Stimulated activated CD4-positive, alpha-beta T cell treated with anti-CD3 and anti-CD28 coated beads, Interleukin-2, amount 100 ng/mL, for 48 hours (primary cell): Measurements from ENCODE around the gene PLCB1.

Source experiments
- DNase-seq, 2 donors: peaks; one replicate each; pipeline ENCODE4 v3.0.0-alpha.2; 2020

The PLCB1 gene

DNA sequence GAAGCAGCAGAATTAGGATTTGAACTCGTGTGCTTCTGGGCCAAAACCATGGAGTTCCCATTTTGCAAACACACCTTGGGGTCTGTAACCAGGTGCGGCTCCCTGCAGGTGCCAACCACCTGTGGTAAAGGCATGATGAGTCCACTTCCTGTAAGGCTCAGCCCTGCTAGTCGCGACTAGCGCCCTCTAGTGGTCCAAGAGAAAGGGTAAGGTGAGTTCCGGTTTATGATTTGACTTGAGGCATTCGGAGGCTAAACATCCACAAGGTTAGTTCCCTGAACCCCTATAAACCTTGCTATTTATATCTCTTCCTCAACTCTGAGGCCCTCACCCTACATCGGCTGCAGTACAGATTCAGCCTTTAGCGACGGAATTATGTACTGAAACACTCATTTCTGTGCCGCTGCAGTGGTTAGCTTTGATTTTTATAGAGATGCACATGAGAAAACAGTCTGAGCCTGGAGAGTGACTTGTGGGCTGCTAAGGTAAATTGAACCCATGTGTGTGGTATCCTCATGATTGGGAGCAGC, 173.4 kb downstream of the PLCB1 start:
- DNase-seq, result peak; percentile 62 to 64

DNA sequence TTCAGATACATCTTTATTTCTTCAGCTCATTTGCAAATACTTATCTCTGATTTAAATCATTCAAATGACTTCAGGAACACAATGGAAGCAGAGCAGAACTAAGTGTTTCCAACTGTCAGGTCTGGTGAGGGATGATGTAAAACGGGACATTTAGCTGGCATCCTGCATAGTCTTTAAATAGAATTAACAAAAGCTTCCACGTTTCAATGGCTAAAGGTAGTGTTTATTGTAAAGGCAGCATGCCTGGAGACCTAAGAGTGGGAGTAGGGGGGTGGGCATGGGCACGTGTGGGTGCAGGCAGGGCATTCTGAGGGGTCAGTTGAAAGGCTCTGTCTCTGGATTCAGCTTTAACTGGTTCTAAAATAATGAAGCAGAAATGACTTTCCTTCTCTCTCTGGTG, 174.9 kb downstream of the PLCB1 start:
- DNase-seq, result no peak

DNA sequence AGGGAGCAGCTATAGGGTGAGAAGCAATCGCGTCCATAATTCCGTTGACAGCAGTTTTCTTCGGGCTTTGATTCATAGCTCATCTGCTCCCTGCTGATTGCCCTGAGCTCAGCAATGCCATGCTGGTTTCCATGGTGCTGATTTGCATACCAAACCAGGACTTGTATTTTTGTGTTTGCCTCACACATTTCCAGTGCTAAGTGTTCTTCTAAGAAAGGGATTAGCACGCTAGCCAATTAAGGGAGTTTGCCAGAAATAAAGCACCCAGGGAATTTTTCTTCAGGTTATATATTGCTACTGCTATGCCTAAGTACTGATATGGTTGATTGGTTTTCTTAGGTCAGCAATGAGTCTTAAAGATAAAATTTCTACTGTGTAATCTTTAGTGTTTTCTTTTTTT, 177.6 kb downstream of the PLCB1 start:
- no peak for DNase-seq

DNA sequence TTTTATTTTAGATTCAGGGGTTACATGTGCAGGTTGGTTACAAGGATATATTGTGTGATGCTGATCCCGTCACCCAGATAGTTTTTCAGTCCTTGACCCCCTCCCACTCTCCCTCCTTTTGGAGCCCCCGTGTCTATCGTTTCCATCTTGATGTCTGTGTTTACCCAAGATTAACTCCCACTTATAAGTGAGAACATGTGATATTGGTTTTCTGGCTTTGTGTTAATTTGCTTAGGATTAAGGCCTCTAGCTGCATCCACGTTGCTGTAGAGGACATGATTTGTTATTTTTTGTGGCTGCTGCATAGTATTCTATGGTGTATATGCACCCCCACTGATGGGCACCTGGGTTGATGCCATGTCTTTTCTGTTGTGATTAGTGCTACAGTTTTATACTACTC, 178.6 kb downstream of the PLCB1 start:
- DNase-seq, result no peak

DNA sequence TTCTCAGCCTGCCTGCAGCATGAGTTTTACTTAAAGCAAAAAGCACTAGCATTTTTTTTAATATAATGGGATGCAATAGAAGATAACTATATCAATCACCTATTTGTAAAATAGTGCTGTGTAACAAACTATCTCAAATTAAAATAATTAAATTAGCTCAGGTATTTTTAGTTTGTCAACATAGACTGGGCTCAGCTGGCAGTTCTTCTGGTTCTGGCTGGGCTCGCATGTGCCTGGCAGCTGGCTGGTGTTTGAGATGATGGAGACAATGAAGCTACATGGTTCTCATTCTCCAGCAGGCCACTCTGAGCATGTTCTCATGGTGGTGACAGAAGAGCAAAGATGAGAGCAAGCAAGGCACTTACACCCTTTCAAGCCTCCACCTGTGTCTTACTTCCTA, 181.0 kb downstream of the PLCB1 start:
- DNase-seq, result no peak

DNA sequence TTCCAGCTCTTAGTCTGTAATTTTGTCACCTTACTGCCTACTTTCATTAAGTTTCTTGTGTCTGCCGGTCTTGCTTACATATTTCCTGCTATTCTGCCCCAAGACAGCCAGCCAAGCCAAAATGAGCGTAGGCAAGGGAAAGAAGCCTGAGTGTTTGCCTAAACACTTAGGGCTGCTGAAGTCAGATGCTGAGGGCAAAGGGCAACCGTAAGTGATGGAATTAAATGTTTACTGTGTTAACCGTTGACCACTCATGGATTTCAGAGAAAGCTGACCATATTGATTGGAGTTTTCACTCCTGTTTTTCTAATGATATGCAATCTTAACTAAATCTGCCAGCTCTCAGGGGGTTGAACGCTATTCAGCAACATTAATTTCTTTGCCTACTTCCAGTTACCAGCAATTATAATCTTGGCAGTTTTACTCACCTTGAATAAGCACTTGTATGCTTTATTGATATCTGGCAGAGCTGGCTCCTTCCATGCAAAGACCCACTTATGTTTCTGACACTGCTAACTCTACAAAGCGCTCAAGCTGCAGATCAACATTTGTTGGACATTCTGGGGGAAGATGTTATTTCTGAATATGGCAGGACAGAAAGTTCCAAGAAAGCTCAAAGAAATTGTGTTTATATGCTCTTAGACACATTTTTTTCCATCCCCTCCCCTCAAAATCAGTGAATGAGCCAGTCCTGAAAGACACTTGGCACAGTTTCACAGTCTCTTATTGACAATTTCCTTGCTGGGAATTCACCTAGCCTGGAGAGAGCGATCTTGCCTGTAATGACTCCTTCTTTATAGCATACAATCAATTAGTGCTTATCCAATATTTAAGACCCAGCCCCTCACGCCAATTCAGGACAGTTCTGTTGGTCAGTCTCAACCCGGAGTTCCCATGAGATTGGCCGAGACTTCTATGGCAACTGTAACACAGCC, 183.8 kb downstream of the PLCB1 start:
- DNase-seq, result no peak

DNA sequence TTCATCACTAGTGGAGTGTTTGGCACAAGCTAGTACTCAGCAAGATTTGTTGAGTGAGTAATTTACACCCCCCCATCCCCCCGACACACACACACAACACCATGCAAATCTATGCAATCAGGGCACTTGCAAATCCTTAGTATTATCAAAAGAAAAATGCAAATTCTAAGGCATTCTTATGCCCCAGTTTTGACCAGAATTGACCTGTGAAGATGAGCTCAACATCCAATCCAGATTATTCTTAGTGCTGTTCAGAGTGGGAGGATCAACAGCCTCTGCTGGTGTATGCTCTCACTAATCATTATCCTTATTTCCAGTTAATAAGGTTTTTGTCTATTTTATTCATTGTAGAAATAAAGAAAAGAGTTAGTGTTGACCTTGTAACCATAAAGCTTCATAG, 185.4 kb downstream of the PLCB1 start:
- no peak for DNase-seq

DNA sequence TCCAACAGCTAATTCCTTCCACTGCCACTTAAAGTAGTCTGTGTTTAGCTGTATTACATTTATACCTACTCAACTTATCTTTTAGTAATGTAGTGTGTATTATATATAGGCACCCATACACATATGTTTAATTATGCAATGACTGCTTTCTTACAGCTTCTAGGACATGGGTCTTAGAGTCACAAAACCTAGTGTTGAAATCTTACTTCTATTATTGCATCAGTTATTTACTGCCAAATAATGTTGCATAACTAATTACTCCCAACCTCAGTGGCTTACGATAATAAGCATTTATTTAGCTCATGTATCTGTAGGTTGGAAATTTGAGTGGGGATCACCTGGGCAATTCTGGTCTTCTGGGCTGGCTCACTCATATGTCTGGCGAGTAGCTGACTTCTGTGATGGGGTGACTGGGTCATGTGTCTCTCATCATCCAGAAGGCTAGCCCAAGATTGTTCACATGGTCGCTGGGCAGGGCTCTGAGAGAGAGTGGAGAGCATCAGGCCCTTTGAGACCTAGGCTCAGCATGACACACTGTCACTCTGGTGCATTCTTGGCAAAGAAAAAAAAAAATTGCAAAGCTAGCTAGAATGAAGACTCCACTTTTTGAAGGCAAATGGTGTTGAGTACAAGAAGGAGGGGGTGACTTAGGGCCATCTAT, 187.0 kb downstream of the PLCB1 start:
- DNase-seq, result no peak

DNA sequence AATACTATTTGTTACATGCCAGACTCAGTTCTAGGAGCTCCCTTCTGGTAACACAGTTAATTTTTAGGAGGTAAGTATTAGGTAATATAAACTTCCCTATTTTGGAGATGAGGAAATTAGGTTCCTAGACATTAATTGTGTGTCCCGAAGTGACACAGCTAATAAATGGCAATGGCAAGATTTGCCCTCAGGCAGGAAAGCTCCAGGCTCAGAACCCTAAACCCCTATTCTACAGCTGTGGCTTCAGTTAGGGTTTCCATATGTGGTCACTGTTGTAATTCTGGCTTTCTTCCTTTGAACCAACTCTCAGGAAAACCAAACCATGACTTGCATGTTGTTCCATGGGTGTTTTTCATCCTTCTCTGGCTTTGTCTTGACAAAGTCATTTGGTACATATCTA, 188.2 kb downstream of the PLCB1 start:
- no peak for DNase-seq

DNA sequence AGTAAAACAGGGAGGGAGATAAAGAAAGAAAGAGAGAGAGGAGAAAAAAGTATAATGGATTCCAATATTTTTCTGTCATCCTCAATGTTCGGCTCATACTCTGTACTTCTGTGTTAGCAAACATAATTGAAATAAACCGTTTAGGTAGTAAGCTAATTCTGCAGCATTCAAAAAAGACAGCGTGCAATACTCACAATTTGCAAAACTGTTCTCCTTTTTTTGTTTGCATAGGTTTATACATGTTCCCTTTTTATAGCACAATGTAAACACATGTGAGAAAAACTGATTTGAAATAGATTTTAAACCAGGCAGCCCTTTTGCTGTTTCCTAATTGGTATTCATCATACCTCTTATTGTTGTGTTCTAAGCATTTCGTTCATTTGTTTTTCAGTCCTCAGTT, 188.9 kb downstream of the PLCB1 start:
- no peak for DNase-seq

DNA sequence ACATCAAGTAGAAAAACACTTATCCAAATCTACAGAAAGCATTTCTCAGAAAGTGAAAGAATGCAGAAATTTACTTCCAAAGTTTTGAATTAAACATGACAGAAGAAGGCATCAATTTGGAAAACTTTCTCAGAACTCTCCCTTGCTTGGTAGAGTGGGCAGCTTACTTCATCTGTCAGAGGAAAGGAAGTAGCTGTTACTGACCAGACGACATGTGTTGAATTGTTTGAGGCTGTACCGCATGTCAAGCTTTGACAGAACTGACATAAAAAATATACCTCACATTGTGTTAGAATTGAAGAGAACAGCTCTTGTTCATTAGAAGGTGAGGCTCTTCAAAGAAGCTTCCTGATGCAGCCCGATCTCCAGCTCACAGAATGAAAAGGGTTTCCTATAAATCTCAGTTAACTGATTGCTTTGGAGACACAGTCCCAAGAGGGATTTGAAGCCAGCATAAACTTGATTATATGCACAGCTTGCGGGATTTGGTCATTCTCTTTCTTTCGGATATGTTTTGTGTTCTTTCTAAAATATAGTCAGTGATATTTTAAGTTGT, 190.7 kb downstream of the PLCB1 start:
- no peak for DNase-seq

DNA sequence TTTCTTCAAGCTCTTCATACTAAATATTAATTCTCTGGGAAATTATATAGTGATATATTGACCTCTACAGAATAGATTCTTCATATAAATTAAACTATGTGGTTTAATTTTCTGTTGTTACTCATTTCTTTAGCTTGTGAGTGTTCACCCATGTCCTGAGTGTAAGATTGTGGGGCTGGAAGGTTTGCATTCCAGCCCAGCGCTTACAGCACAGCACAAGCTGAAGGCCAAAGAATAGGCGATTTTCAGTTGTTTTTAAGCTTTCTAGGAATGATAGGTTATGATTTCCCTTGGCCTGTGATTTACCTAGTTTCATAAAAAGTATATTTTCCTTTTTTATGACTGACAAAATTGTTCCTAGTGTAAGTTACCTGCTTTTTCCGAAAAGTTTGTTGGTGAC, 194.1 kb downstream of the PLCB1 start:
- no peak for DNase-seq

DNA sequence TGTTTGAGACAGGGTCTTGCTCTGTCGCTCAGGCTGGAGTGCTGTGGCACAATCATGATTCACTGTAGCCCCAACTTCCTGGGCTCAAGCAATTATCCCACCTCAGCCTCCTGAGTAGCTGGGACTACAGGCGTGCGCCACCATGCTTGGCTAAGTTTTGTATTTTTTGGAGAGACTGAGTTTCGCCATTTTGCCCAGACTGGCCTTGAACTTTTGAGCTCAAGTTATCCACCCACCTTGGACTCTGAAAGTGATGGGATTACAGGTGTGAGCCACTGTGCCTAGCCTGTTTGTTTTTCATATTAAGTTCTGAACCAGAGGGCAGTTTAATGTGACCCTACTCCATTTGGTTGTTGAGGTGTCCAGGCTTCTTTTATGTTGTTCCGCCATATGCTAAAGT, 194.8 kb downstream of the PLCB1 start:
- no peak for DNase-seq

DNA sequence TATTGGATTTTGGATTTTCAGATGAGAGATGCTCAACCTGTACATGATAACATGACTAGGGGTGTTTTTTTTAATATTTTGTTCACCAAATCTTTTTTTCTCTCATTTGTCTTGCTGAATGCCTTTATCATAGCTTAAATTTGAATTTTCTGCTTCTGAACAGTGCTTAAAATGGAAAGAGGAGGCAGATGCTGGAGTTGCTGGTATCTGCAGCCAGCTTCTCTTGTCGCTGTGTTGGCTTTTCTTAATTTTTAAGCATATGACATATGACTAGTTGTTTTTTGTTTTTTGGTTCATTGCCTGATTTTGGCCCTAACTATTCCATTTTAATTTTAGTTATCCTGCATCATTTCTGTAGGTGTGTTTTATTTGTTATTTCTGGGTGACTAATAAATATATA, 196.1 kb downstream of the PLCB1 start:
- no peak for DNase-seq

DNA sequence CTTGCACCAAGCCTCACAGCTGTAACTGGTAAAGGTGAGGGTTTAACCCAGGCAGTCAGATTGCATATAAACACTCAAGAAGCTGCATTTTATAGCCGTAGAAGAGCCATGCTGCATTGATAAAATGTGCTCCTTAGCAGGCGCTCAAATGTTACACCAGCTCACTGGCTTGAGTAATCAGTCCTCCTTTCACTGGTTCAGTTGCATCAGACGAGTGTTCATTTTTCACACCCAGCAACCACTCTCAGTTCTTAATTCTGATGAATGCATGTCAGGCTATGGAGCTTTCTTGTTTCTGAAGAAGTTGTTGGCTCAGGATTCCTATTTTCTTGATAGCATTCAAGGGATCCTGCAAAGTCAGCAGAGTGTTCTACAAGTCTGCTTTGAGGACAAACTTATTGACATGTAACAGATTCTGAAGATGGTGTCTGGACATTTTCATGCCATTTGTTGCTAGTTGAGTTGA, 198.3 kb downstream of the PLCB1 start:
- DNase-seq, result no peak

DNA sequence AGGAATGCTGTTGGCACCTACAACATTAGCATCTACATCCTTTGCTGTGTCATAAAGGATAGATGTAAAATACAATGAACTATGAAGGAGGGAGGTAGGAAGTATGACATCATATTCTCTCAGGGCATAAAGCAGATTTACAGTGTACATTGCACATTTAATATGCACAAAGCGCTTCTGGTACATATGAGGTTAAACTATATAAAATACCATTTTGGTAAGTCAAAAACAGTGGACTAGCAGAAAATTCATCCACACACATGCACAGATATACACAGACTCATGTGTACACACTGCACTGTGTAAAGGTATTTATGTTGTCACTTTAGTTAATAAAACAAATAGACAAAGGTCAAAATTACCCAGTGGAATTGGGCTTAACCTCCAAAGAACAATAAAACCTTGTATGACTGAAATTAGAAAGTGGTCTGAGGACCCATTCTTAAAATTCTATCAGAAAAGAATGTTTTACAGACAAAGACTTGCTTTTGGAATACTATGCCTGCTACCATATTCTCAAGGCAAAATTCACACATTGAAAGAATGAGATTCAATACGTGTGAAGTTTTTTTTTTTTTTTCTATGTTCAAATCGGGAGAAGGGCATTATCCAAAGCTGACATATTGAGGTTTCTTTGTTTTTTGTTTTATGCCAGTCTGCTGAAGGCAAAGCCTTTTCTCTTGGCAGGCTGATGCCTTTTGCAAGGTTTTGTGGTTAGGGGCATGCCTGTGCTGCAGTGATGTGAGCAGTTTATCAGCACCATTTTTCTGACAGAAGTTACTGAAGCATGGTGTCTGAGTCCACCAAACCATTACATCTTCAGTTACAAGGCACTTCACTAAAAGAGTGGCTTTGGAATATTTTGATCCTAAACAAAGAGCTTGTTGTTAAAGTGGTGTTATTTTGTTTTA, 199.0 kb downstream of the PLCB1 start:
- no peak for DNase-seq

DNA sequence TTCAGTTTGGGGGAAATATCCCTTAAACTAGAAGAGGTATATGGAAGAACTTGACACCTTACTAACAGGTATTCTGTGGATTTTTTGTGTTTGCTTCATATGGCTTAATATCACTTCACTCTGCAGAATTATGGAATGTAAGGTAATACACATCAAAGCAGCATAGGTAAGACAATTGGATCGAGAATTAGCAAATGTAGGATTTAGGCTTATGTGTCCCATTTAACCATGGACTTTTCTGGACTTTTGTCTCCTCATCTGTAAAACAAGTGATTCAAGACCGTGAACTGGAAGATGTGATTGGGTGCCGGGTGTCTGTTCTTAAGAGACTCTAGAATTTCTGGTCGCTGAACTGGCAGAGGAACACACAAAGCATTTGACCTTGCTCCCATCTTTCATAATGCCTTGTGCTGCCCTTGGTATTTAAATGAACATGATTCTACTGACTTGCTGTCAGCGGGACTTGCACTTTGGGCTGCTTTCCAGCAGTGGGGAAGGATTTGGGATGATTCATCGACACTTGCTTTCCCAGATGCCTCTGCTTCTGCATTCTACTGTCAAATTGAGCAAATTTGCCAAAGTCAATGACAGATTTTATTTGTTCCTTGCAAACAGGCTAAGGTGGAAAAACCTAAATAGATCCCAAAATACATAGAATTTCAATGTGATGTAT, 199.8 kb downstream of the PLCB1 start:
- no peak for DNase-seq

DNA sequence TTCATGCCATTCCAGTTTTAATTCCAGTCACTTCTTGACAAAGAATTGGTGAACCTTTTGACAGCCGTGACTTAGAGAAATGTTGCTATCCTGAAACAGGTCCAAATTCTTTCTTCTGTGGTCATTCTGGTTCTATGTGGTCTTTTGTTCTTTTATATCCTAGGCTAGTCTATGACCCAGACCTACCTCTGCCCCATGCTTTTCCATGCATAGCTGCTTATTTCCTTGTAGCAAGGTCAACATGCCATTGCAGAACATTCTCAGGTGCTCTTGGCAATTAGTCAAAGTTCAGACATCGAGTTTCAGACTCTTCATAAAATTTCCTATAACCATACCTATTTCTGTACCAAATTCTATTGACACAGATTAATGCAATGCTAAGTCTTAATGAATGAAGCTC, 202.6 kb downstream of the PLCB1 start:
- DNase-seq, result no peak

DNA sequence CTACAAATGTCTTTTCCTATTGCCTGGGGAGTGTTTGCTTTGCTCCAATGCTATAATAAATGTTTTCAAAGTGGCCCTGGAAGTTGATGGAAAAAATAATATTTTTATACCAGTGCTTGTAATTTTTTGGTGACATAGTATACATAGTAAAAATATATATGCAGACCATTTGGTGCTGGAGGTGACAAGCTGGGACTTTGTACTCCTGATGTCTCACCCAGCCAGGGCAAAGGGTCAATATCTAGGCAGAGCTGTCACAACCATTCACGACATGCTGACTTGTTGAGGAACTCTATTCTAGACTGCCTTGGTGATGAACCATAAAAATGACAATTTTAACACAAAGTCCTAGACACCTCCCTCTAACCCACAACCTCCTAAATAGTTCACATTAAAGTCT, 203.0 kb downstream of the PLCB1 start:
- no peak for DNase-seq

DNA sequence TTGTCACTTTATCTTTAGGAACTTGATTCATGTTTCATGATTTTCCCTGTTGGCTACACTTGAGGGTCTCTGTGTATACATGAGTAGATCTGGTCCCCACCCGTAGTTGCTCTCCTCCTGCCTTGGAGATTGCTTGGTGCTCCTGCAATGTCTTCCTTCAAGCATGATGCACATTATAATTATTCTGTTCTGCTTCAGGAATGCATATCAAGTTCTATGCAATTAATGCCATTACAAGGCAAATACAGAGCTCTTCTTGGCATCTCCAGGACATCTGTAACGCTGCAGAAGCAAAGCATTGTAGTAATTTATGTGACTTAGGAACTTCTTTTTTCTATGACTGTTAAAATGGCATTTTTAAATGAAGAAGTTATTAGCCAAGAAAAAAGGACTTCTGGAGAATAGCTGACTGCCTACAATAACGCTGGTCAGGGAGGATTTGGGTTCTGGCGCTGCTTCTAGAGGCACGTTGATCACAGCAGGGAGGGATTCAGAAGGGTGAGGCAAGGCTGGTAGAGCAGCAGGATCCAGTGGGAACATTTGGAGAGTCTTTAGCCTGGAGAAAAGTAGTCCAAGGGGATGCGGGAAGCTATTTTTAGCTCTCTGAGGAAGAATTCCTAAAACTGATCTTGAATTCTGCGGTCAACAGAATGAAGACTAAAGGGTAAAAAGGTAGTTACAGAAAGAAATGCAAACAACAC, 203.6 kb downstream of the PLCB1 start:
- DNase-seq, result no peak

DNA sequence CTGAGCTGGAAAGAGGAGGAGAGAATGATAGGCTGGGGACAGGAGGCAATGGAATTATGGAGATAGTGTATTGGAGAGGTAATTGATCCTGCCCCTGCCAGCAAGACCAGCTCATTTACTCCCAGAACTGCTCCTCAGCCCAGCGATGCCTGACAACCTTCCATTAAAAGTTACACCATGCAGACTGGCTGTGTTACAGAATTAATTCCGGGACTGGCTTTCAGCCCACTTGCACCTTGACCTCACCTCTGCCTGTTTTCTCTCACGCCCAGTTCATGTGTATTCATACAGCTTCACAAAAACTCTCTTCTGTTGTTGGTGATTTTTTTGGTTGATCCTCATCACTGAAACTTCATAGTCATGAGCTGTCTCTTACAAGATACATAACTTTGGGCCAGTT, 207.3 kb downstream of the PLCB1 start:
- no peak for DNase-seq
